Epithelial cell of prostate (primary cell): Measurements from ENCODE around the gene RIN3.
"Not testable (repeated sequence)": the region's sequence is repeated elsewhere in the genome, so short reads cannot be mapped to it uniquely, and the experiment has no call there.

Experiments
- DNase-seq: peaks from one replicate; pipeline ENCODE4 v3.0.0-alpha.2; 2011; ENCODE audit warnings: low read depth, low spot score
- H3K27ac ChIP-seq: fragments of 450-650 bp; 2 replicates; pipeline ENCODE4 v1.5.1; 2017; ENCODE audit warnings: mild to moderate bottlenecking

RIN3 gene

GRCh38 chr14:92696366-92696765 lies 182.8 kb downstream of the RIN3 start:
- DNase-seq = no peak

GRCh38 chr14:92698393-92698792 lies 184.8 kb downstream of the RIN3 start:
- no peak overlapping the region for H3K27ac ChIP-seq
- DNase-seq = no peak

More at GRCh38 chr14:92696366-92696765, 182.8 kb downstream of the RIN3 start:
- no peak overlapping the region for H3K27ac ChIP-seq

DNA sequence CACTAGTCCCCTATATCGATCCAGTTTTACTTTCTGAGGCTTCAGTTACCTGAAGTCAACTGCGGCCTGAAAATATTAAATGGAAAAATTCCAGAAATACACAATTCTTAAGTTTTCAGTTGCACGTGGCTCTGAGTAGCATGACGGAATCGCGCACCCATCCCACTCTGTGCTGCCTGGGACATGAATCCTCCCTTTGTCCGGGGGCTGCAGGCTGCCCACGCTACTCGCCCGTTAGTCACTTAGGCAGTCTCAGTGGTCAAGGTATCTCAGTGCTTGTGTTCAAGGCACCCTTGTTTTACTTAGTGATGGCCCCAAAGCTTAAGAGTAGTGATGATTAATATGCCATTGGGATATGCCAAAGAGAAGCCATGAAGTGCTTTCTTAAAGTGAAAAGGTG lies 188.2 kb downstream of the RIN3 start:
- DNase-seq = no peak
- H3K27ac ChIP-seq = no peak overlapping the region

GRCh38 chr14:92702441-92702918 lies 188.9 kb downstream of the RIN3 start:
- no peak for DNase-seq
- no peak overlapping the region for H3K27ac ChIP-seq

GRCh38 chr14:92703516-92703915 lies 189.9 kb downstream of the RIN3 start:
- no peak overlapping the region for H3K27ac ChIP-seq
- DNase-seq = no peak

DNA sequence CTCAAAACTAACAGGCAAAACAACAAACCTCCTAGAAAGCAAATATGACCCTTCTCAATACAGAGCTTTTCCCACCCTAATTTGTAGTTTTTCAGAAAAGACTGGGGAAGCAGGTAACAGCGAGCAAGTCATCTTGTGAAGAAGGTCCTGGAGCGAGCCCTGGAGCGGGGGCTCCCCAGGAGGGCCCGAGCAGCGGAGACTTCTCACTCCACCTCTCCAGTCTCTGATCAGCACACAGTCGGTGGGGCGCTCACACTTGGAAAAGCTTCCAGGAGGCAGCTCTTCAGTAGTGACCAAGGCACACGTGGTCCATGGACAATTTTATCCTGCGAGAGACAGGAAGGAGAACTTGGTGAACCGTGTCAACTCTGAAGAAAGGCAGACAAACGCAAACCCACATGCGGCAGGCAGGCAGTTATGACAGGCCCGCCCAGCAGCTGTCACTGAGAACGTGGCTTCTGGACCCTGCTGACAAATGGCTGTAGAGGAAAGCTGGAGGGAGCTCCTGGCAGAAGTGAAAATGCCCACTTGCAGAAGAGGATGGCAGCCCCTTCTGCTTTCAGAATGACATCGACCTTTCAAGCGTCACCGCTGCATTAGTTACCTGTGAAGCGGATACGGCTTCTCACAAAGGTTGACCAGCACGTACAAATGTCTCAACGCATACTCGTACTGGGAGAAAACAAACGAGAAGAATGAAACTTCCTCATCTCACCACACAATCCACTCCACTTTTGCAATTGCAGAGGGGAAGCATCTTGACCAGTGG lies 190.6 kb downstream of the RIN3 start:
- no peak overlapping the region for H3K27ac ChIP-seq
- no peak for DNase-seq

DNA sequence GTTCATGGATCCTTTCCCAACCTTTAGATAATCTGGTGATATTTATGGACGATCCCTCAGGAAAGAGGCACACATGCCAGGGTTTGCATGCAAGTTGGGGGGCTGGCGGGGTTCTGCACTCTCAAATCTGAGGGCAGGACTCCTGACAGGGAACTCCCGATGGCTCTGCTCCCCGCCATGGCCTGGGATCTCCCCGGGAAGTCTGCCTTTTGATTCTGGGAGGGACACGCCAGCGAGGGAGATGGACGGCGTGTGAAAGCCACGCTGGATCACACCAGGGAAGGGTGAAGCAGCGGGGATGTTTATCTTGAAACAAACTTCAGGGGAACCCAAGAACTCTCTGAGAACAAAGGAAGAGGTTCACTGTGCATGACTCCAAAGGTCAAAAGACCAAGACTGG lies 191.2 kb downstream of the RIN3 start:
- no peak overlapping the region for H3K27ac ChIP-seq
- DNase-seq = no peak

DNA sequence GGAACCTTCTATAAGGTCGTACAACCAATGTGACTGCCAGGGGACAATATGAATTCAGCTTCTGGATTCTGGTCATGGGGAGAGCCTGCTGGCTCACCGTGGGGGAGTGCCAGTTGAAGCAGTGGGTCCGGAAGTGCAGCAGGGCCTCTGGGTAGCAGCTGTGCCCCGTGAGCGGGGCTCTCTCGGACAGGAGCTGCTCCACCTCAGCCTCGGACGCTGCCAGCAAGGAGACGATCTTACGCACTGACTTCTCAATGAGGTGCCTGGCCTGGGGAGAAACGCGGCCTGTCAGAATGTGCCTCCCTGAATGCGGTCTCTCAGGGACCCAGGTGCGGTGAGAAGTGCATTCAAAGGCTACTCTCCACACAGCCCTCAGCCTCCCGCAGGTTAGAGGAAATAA lies 192.8 kb downstream of the RIN3 start:
- DNase-seq = no peak
- H3K27ac ChIP-seq = no peak overlapping the region

DNA sequence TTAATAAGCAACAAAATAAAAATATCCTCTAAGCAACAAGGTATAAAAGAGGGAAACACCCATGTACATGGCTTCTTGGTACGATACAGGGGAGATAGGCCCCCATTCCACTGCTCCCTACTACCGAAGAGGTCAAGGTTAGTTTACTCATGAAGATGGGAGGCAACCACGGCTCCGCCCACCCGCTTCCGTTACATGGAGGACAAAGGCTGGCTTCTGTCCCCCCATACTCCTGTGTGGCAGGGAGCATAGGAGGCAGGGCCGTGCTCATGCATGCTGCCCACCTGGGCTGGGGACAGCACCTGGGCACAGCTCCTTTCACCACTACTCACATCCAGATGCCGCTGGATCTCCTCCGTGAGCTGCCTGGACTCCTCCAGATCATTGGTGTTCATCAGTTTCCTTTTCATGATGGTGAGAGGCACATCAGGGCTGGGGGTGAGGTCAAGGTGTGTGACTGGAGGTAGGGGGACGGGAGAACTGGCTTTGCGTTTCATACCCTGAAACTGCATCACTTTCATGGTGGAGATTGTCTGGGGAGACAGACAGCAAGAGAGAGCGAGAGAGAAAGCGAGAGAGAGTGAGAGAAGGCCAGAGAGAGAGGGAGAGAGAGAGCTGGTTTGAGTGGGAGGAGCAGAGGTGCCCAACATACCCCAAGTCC lies 195.9 kb downstream of the RIN3 start:
- no peak overlapping the region for H3K27ac ChIP-seq
- DNase-seq = no peak

DNA sequence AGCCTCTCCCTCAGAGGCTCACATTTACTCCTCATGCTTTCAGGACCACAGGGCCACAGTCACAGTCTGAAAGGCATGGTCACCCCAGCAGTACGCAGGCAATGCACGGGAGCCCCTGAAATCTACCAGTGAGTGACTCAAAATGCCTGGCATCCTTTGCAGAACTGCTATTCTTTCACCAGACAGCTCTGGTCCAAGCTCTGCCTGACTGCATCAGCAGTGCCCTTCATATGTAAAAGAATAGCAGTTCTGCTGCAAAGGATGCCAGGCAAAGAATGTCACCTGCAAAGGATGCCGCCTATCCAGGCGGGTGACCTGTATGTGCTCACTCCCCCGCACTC lies 196.4 kb downstream of the RIN3 start:
- DNase-seq = no peak
- H3K27ac ChIP-seq = no peak overlapping the region

GRCh38 chr14:92711976-92712653 lies 198.5 kb downstream of the RIN3 start:
- no peak for DNase-seq
- no peak overlapping the region for H3K27ac ChIP-seq

DNA sequence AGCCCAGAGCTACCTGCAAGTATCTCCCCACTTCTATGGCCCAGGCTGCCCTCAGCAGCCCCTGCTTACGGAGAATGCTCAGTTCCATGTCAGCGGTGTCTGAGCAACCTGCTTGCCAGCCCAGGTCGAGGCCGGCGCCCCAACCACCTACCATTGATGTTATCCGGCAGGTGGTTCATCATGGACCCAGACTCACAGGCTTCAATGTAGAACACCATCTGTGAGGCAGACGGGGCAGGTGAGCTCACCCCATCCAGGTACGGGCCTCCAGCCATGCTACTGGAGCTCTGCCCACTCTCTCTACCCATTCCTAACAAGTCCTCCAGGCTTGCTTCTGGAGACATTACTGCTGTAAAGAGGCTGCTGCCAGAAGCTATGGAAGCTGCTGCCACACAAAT lies 199.1 kb downstream of the RIN3 start:
- no peak for DNase-seq

GRCh38 chr14:92714739-92715307 lies 201.2 kb downstream of the RIN3 start:
- not testable (repeated sequence) for DNase-seq

More for the DNA sequence above, 199.1 kb downstream of the RIN3 start:
- H3K27ac ChIP-seq = no peak overlapping the region

GRCh38 chr14:92716131-92716530 lies 202.6 kb downstream of the RIN3 start:
- no peak for DNase-seq
- H3K27ac ChIP-seq = no peak overlapping the region

More at GRCh38 chr14:92714739-92715307, 201.2 kb downstream of the RIN3 start:
- not testable (repeated sequence) for H3K27ac ChIP-seq

DNA sequence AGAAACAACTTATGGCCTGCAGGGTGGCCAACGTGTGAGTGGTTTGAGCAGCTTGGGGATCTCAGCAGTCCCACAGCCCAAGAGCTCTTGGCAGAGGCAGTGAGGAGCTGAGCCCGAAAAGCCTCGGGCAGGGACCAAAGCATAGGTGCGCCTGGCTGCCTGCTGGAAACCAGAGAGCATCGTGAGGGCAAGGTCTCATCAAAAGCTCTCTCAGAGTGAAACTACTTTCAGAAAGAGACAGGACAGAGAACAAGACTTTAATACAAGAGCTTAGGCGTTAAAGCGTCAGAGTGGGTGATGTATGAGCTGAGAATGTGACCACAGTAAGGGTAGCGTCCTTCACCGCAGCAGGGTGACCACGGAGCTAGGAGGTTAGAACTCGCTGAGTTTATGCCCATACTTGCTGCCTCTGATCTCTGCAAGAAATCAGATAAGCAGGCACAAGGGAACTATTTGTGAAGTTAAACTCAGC lies 204.0 kb downstream of the RIN3 start:
- no peak for DNase-seq
- no peak overlapping the region for H3K27ac ChIP-seq

DNA sequence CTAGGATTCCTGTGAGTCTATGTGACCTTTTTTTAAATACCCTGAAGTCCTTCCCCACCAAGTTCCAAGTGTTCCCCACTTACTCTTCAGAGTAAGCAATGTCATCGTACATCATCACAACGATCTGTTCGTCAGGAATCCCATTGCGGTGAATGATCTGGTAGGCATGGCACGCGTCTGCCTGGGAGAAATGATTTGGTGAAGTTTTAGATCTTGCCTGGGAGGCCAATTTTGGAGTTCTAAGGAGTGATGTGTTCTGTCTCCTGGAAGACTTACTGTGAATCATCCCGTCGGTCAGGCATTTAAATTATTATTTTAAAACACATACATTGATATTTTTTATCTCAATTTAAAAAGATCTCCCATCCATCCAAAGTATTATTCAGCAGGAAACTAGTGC lies 205.1 kb downstream of the RIN3 start:
- no peak overlapping the region for H3K27ac ChIP-seq
- DNase-seq = no peak

- H3K27ac ChIP-seq = peak overlapping the region; percentile 9
- no peak for DNase-seq
Measured at GRCh38 chr14:92719421-92719820, 205.8 kb downstream of the RIN3 start.

DNA sequence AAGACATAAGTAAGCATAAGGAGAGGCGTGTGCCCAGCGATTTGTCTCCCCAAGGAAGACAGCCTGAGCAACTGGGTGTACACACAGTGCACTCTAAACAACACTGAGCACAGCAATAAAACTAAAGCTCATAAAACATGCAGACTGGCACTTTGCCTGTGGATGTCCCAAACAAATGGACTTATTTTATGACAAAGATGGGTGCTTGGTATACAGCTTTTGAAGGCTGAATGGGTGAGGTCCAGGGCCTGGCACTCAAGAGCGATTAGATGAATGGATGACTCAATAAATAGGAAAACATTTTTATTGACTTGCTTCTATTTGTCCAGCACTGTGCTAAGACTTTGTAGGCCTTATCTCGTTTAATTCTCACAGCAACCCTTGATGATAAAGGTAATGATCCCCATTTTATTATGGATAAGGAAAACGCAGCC lies 206.3 kb downstream of the RIN3 start:
- H3K27ac ChIP-seq = peak overlapping the region; percentile 9
- peak; percentile 33 for DNase-seq

DNA sequence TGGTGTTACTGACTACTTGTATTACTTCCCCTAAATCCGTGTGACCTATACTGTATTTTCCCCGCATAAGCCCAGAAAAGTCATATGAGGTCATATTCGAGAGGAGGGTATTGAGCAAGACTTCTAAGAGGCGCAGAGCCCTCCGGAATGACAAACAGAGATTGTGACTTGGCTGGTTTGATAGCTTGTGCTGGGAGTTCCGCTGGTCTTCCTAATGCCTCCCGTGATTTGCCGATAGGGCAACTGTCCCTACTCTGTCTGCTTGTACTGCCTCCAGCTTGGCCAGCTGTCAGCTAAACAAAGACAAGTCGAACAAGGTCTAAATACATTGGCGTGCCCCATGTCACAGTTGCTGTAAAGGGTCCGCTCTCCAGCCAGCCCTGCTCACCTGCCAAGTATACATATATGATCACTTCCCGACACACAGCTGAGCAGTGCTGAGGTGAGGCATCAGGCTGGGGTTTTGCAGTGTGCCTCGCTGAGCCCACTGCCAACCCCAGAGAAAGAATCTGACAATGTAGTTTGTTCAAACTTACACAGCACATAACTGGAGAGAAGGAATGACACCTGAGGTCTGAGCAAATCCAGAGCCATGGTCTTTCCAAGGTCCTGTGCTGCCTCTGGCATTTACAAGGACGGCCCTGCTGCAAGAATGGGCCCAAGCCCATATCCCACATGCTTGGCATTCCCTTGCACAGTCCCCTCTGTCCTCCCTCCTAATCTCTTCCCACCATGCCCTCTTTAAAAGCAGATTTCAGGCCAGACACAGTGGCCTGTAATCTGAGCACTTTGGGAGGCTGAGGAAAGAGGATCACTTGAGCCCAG lies 211.1 kb downstream of the RIN3 start:
- no peak for DNase-seq

More for the DNA sequence above, 211.1 kb downstream of the RIN3 start:
- H3K27ac ChIP-seq = no peak overlapping the region
